ENCODE results near the gene PTGES. TPM values are rescaled to one million over a fixed set of nuclear protein-coding genes. Genes with fewer than 3 reads are reported as not detected.

PTGES gene
- total RNA-seq, 1 donor from 2014 or later, result 2.1 TPM

DNA sequence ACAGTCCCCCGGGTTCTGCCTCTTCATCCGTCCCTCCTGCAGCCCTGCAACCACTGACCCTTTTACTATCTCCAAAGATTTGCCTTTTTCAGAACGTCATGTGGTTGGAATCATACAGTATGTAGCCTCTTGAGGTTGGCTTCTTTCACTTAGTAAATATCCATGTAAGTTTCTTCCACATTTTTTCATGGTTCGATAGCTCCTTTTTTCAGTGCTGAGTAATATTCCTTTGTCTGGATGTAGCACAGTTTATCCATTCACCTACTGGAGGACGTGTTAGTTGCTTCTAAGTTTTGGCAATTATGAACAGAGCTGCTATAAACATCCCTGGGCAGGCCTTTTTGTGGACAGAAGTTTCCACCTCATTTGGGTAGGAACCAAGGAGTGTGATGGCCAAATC, 60.3 kb downstream of the PTGES start:
- TF ChIP-seq, protein P1, sequence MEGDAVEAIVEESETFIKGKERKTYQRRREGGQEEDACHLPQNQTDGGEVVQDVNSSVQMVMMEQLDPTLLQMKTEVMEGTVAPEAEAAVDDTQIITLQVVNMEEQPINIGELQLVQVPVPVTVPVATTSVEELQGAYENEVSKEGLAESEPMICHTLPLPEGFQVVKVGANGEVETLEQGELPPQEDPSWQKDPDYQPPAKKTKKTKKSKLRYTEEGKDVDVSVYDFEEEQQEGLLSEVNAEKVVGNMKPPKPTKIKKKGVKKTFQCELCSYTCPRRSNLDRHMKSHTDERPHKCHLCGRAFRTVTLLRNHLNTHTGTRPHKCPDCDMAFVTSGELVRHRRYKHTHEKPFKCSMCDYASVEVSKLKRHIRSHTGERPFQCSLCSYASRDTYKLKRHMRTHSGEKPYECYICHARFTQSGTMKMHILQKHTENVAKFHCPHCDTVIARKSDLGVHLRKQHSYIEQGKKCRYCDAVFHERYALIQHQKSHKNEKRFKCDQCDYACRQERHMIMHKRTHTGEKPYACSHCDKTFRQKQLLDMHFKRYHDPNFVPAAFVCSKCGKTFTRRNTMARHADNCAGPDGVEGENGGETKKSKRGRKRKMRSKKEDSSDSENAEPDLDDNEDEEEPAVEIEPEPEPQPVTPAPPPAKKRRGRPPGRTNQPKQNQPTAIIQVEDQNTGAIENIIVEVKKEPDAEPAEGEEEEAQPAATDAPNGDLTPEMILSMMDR (IDR thresholded peaks at IDR 0.05), result no peak
- no peaks in the 10 kb centered on the region for H3K36me3 ChIP-seq
- ATAC-seq, result no peak
- peaks cover 5% of the 10 kb centered on the region for H3K4me1 ChIP-seq
- no peak for DNase-seq
- no peak overlapping the region for H3K27ac ChIP-seq
- H3K4me3 ChIP-seq, result no peak overlapping the region
- H3K27me3 ChIP-seq, result peaks cover 6% of the 10 kb centered on the region
- intact Hi-C loops (cut with DNase I), result no loop called here
- no peaks in the 10 kb centered on the region for H3K9me3 ChIP-seq

Other genes with a start within 250 kb of the PTGES start
- not detected for gene C9orf50, start 131.9 kb downstream of the PTGES start, total RNA-seq
- 25.6 TPM for gene NTMT1, start 126.9 kb downstream of the PTGES start, total RNA-seq
- gene ASB6, start 110.9 kb downstream of the PTGES start, total RNA-seq, result 16.7 TPM
- 1.1 TPM for gene PRRX2, start 87.4 kb downstream of the PTGES start, total RNA-seq
- gene TOR1B, start 50.1 kb upstream of the PTGES start, total RNA-seq, result 26.0 TPM
- 35.5 TPM for gene TOR1A, start 71.1 kb upstream of the PTGES start, total RNA-seq
- gene C9orf78, start 82.2 kb upstream of the PTGES start, total RNA-seq, result 36.6 TPM
- 21.4 TPM for gene USP20, start 82.4 kb upstream of the PTGES start, total RNA-seq